Measurements from ENCODE around the gene KIAA0586.

GRCh38 chr14:58575956-58576355 is 148.4 kb downstream of the KIAA0586 start:
- TF ChIP-seq CTCF (IDR thresholded peaks at IDR 0.05; ENCODE audit: insufficient read depth, low read depth, low read length) (no peak), EZH2 (IDR thresholded peaks at IDR 0.05; ENCODE audit: insufficient read depth, low read length) (no peak)
